GM10248 (cell line): ENCODE measurements around the gene MARCHF10.

Source experiments
- CTCF ChIA-PET: fragments of 300-600 bp; sonication (Branson Sonifier 250); formaldehyde crosslinking; extraction: SDS; loops from one replicate; lab custom pipeline; 2021; ENCODE audit warnings: antibody characterized with exemption; lab: Yijun Ruan, JAX
- POLR2A ChIA-PET: fragments of 350-650 bp; sonication (Branson Sonifier 250); formaldehyde crosslinking; extraction: SDS; loops from one replicate; lab custom pipeline; 2020; ENCODE audit warnings: antibody characterized with exemption; lab: Yijun Ruan, JAX
- DNase-seq: peaks from one replicate; pipeline ENCODE4 v3.0.0; 2012; ENCODE audit errors: extremely low spot score
- TF ChIP-seq, protein P1 (sequence below): IDR thresholded peaks from 2 replicates; pipeline ENCODE4 v1.5.1; 2012; ENCODE audit warnings: mild to moderate bottlenecking, low read depth; ENCODE audit errors: extremely low read depth, missing control alignments, control extremely low read depth

MARCHF10 gene

DNA sequence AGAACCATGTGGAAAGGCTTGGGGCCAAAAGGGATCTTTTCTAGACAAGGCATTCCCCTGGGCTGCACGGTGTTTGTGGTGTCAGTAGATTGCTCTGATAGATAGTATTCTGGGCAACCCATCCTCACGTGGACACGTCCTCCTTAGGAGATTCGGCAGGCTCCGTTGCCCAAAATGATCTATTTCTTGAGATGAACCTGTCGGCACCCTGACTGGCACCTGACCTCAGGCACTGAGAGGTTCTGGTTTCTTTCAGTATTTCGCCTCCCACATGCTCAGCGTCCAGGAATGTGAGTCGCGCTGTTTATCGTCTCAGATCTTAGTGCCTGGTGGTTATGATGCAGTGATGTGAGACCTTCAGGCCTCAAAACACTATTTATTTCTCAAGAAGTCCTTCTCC is 89.7 kb downstream of the MARCHF10 start:
- no peak for DNase-seq
- POLR2A ChIA-PET = no interaction called here
- TF ChIP-seq, protein P1, sequence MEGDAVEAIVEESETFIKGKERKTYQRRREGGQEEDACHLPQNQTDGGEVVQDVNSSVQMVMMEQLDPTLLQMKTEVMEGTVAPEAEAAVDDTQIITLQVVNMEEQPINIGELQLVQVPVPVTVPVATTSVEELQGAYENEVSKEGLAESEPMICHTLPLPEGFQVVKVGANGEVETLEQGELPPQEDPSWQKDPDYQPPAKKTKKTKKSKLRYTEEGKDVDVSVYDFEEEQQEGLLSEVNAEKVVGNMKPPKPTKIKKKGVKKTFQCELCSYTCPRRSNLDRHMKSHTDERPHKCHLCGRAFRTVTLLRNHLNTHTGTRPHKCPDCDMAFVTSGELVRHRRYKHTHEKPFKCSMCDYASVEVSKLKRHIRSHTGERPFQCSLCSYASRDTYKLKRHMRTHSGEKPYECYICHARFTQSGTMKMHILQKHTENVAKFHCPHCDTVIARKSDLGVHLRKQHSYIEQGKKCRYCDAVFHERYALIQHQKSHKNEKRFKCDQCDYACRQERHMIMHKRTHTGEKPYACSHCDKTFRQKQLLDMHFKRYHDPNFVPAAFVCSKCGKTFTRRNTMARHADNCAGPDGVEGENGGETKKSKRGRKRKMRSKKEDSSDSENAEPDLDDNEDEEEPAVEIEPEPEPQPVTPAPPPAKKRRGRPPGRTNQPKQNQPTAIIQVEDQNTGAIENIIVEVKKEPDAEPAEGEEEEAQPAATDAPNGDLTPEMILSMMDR = no peak
- CTCF ChIA-PET = no interaction called here

DNA sequence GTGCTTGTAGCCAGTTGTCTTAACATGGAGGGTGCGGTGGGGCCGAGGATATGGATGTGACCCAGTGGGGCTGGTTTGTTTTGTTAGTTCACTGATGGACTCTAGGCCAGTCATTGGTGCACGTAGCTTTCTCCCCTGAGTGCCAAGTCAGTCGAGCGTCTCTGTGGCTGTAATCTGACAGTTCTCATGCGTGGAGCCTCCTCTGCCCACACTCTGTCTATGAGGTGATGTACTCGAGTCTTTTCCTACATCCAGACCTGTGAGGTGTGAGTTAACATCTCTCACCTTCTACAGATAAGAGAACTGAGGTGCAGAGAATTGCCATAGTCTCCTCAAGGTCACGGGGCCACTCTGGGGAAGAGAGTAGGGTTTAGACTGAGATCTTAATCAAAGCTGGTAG is 90.2 kb downstream of the MARCHF10 start:
- TF ChIP-seq, protein P1 = no peak
- POLR2A ChIA-PET = no interaction called here
- DNase-seq = no peak
- CTCF ChIA-PET = no interaction called here

DNA sequence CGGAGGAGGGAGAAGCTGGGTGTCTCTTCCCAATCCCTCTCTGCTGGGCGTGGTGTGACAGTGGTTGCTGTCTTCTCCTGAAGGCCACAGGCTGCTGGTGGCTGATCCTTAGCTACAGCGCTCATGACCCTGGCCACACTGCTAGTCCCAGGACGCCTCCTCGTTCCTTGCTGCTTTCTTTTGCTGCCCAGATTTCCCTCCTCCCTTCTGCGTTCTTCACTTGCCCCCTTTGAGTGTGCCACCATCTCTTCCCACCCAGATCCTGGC is 90.6 kb downstream of the MARCHF10 start:
- ChIA-PET POLR2A (no interaction called here), CTCF (interaction anchor here (0.7 kb wide), 1 partner anchor 165 kb away, joined by 3 read pairs; no protein-coding TSS in a partner anchor)
- DNase-seq = no peak
- TF ChIP-seq, protein P1 = no peak

DNA sequence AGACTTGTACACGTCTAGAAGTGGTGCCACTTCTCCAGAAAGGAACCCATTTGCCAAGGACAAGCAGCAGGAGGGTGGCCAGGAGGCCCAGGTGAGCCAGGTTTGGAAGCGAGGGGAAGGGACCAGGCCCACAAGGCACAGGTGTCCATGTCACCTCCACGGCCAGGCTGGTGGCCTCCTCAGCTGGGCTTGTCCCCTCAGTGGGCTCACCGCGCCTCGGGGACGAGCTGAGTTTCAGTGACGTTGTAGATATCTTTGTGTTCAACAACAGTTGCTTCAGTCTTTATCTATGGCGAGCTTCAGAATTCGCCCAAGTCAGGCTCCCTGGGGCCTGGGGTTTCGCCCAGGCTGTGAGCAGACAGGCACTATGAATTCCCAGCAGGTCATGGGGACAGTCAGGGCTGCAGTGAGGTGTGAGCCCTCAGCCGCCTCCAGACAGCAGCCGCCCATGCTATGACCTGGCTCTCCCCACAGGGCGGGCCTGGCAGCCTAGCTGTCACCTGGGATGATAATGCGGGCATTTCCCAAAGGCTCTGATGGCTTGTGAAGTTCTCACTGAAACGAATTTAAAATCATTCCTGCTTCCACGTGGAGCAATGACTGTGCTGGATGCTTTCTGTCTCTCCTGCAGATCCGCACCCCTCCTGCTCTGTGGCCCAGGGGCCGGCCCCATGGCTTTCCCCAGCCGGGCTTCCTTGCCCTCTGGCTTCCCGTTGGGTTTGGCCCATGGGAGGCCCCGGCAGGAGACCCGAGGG is 91.1 kb downstream of the MARCHF10 start:
- ChIA-PET POLR2A (no interaction called here), CTCF (interaction anchor here (0.7 kb wide), 1 partner anchor 164 kb away, joined by 3 read pairs; no protein-coding TSS in a partner anchor)
- TF ChIP-seq, protein P1 = no peak
- no peak for DNase-seq

DNA sequence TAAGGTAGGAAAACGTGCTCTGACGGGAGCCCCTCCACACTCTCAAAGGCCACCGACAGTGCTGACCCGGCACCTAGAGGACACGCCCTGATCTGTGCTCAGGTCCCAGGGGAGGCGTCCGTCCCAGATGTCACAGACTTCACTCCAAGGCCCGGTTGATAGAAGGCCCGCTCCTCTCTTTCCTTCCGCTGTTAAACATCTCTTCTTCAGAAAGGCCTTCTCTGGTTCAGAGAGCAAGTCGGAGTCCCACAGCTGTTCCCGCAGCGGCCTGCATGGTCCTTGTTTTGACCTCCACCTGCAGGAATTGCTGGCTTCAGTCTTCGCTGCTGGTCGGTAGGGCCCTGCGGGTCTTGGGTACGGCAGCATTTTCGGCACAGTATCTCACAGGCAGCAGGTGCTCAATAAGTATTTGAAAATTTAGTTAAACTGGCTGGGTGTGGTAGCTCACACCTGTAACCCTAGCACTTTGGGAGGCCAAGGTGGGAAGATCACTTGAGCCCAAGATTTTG is 92.2 kb downstream of the MARCHF10 start:
- TF ChIP-seq, protein P1 = no peak
- no peak for DNase-seq
- ChIA-PET CTCF (no interaction called here), POLR2A (no interaction called here)

DNA sequence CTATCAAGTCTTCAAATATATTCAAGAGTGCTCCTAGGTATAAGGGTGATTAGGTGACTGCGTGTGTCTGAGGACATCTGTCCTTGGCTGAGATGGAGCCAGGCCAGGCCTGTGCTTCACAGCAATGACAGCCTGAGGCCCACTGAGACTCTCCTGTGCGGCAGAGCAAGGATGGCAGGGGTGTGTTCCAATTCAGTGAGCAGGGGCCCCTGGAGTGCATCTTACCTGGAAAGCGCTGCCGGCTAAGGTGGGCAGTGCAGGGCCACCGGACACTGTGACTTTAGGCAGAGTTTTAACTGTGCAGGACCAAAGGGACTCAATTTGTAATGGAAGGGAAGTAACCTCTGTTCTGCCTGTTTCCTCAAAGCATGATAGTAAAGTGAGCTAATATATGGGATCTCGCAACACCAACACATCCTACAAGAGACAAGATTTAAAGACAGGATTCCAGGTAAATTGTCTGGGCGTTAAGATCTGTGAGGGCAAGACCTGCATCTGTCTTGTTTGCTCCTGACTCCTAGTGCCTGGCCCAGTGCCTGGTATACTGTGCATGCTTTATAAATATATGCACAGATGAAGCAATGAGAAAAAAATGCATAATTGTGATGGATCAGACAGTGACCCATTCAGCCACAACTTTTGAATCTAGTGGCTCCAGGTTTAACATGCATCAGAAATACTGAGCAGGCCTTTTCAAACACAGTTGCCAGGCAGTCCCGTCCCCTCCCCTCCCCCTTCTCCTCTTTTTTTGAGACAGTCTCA is 93.9 kb downstream of the MARCHF10 start:
- POLR2A ChIA-PET = no interaction called here
- TF ChIP-seq, protein P1 = no peak
- DNase-seq = no peak
- CTCF ChIA-PET = interaction anchor here (1.3 kb wide), 1 partner anchor 21 kb away, joined by 3 read pairs; no protein-coding TSS in a partner anchor
